Esophagus squamous epithelium (tissue), 4 donors: ENCODE data around the gene TSKS.

Source experiments
- POLR2A ChIP-seq, 4 donors: fragments of 450-650 bp; IDR thresholded peaks; one replicate each; pipeline ENCODE4 v1.6.1; 2017; ENCODE audit warnings: antibody characterized with exemption in 4 of 4, mild to moderate bottlenecking in 4 of 4, moderate library complexity in 3 of 4
- TF ChIP-seq, protein P1 (sequence below), 6 experiments: fragments of 450-650 bp in 4 of 6; fragments of 200-600 bp in 2 of 6; sonication (generic) in 2 of 6; IDR thresholded peaks; one replicate each; pipeline ENCODE4 v1.5.1; 2016 to 2019; ENCODE audit warnings: antibody characterized with exemption in 6 of 6, mild to moderate bottlenecking in 4 of 6, moderate library complexity in 4 of 6

DNA sequence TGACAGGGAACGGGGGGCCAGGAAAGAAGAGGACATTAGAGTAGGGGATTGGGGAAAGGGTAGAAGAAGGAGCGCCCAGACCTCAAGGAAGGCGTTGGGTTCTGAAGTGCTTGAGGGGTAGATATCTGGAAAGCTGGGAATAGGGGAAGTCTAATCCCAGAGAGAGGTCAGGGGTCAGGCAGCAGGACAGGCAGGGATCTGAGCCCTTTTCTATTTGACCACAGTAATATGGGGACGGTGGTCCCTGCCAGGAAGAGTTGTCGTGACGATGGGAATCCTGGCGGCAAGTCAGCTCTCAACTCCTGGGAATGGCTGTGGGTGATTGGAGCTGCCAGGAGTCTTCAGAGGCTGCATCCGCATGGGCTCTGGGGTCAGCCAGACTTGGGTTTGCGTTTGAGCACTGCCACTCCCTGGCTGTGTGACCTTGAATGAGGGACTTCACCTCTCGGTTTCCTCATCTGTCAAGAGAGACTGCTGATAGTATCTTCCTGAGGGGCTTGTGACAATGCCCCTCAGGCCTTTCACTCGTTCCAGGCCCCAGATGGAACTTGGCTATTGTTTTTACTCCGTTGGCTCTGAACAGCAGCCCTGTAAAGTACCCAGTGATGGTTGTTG lies 5.0 kb upstream of the TSKS start:
- TF ChIP-seq, protein P1, sequence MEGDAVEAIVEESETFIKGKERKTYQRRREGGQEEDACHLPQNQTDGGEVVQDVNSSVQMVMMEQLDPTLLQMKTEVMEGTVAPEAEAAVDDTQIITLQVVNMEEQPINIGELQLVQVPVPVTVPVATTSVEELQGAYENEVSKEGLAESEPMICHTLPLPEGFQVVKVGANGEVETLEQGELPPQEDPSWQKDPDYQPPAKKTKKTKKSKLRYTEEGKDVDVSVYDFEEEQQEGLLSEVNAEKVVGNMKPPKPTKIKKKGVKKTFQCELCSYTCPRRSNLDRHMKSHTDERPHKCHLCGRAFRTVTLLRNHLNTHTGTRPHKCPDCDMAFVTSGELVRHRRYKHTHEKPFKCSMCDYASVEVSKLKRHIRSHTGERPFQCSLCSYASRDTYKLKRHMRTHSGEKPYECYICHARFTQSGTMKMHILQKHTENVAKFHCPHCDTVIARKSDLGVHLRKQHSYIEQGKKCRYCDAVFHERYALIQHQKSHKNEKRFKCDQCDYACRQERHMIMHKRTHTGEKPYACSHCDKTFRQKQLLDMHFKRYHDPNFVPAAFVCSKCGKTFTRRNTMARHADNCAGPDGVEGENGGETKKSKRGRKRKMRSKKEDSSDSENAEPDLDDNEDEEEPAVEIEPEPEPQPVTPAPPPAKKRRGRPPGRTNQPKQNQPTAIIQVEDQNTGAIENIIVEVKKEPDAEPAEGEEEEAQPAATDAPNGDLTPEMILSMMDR (IDR thresholded peaks at IDR 0.05): no peak
- TF ChIP-seq POLR2A (IDR thresholded peaks at IDR 0.05): no peak
